Adrenal gland (tissue), 12 donors: ENCODE measurements around the gene ZBTB2. TPM values are rescaled to one million over a fixed set of nuclear protein-coding genes. Genes with fewer than 3 reads are reported as not detected.

ENCODE experiments used
- DNase-seq, 7 donors: peaks; one replicate each; pipeline ENCODE4 v3.0.0-alpha.2; 2019 to 2020
- H3K27ac ChIP-seq, 5 donors: fragments of 200-600 bp; sonication (generic) in 4 of 5; 1 replicate in 3 of 5; 2 replicates in 2 of 5; pipeline versions ENCODE4 v1.5.1 to v1.8.0; 2016 to 2020; ENCODE audit warnings: mild to moderate bottlenecking in 1 of 5
- H3K27me3 ChIP-seq: fragments of 200-600 bp; 2 replicates; pipeline ENCODE4 v1.8.0; 2021
- H3K36me3 ChIP-seq, 2 donors: fragments of 200-600 bp; replicated peaks in 1 of 2; 1 replicate in 1 of 2; 2 replicates in 1 of 2; pipeline versions ENCODE4 v1.5.1 to v1.8.0; 2018 to 2022
- H3K4me1 ChIP-seq, 2 donors: fragments of 200-600 bp; replicated peaks in 1 of 2; 1 replicate in 1 of 2; 2 replicates in 1 of 2; pipeline versions ENCODE4 v1.5.1 to v1.8.0; 2018 to 2021
- H3K4me3 ChIP-seq, 4 donors: fragments of 200-600 bp; sonication (generic) in 3 of 4; one replicate each; pipeline ENCODE4 v1.5.1; 2016 to 2018
- H3K9me3 ChIP-seq, 3 donors: fragments of 200-600 bp; sonication (generic) in 1 of 3; replicated peaks in 1 of 3; 1 replicate in 2 of 3; 2 replicates in 1 of 3; pipeline versions ENCODE4 v1.5.1 to v1.8.0; 2016 to 2021
- CTCF ChIP-seq, 6 experiments: fragments of 450-650 bp in 4 of 6; fragments of 200-600 bp in 2 of 6; sonication (generic) in 1 of 6; IDR thresholded peaks; 1 replicate in 5 of 6; 2 replicates in 1 of 6; pipeline versions ENCODE4 v1.5.1 to v1.8.0; 2016 to 2021; ENCODE audit warnings: antibody characterized with exemption in 6 of 6, mild to moderate bottlenecking in 2 of 6, moderate library complexity in 1 of 6
- POLR2A ChIP-seq, 2 donors: fragments of 450-650 bp; IDR thresholded peaks; one replicate each; pipeline ENCODE4 v1.6.1; 2017; ENCODE audit warnings: antibody characterized with exemption in 2 of 2, mild to moderate bottlenecking in 2 of 2, moderate library complexity in 1 of 2
- WGBS, 4 donors: extraction: QIAGEN DNeasy Blood & Tissue Kit in 2 of 4; methylation state at CpG; one replicate each; pipeline versions ENCODE4 v1.1.5 to v1.1.7; 2013 to 2017; 5-methylcytosine and 5-hydroxymethylcytosine counted together
- intact Hi-C, 2 donors: fragments of 100-400 bp; cut with DNase I; formaldehyde crosslinking; loops; one replicate each; pipeline versions ENCODE4 v1.14.1 to v1.15.0; 2022 to 2023
- polyA plus RNA-seq, 3 donors: library from polyadenylated mRNA; stranded (reverse); fragments of 200-250 nt in 2 of 3; fragments of 350-450 nt in 1 of 3; fragmentation: Illumina TruSeq in 1 of 3; extraction: RNeasy Lipid Tissue Mini Kit (QIAGEN cat#74804) in 1 of 3; gene quantifications; one replicate each; pipeline ENCODE4 v1.2.3, GENCODE V29; 2013 to 2014
- total RNA-seq, 9 donors: library from RNA; depleted of rRNA in 4 of 9; stranded (reverse); fragments of >200 nt in 4 of 9; fragments of 120-200 nt in 1 of 9; fragmentation: NEBNext Ultra II Directional in 1 of 9; extraction: Animal tissue kit (Norgen Biotek cat#: 25700) in 1 of 9; gene quantifications; one replicate each; pipeline versions ENCODE4 v1.1.0 to v1.2.4, GENCODE V29; 2013 to 2023
- donor health status: healthy with polysubstance abuse.
- donor health status: Bipolar disorder and iron deficiency.
- donor health status: DM: yes; HTN: yes; CAD: no.
- donor health status: DM: no; HTN: no; CAD: no.
- donor health status: DM: no; HTN: no; CAD: no.
- donor health status: DM: yes; HTN: yes; CAD: no.

The ZBTB2 gene
- total and polyA plus RNA-seq, 12 donors, result 4.9 to 11.3 (median 8.6) TPM

- peaks cover 0 to 3% of the 10 kb centered on the region in 2 donors for H3K36me3 ChIP-seq
- peaks cover 5 to 18% of the 10 kb centered on the region in 2 donors for H3K4me1 ChIP-seq
- no peak overlapping the region for H3K4me3 ChIP-seq
- TF ChIP-seq POLR2A (IDR thresholded peaks at IDR 0.05) (no peak), CTCF (IDR thresholded peaks at IDR 0.05) (no peak)
- H3K27ac ChIP-seq, result no peak overlapping the region
- intact Hi-C loops, result no loop called here
- no peak for DNase-seq
- H3K27me3 ChIP-seq, result no peaks in the 10 kb centered on the region
- no peaks in the 10 kb centered on the region for H3K9me3 ChIP-seq
Observed at GRCh38 chr6:151437401-151437800, 46.0 kb upstream of the ZBTB2 start.

DNA sequence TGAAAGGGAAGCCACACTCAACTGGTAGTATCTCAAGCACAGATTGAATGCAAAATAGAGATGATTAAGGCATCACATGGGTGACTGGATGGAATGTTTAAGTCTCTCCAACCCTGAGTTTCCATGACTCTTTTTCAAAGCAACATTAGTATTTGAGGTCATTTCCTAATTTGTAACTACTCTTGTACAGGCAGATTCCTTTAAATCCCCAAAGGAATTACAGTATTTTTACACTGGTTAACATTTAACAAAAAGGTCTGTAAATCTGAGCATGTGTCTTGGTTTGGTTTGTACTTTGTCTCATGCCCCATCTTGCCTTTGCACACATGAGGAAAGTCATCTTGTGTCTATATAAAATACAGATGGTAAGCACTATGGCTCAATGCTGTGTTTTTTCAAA is 45.4 kb upstream of the ZBTB2 start:
- no peak overlapping the region for H3K4me3 ChIP-seq
- peaks cover 5 to 18% of the 10 kb centered on the region in 2 donors for H3K4me1 ChIP-seq
- peaks cover 0 to 9% of the 10 kb centered on the region in 2 donors for H3K36me3 ChIP-seq
- H3K27me3 ChIP-seq, result no peaks in the 10 kb centered on the region
- intact Hi-C loops, result no loop called here
- no peak overlapping the region for H3K27ac ChIP-seq
- TF ChIP-seq CTCF (IDR thresholded peaks at IDR 0.05) (no peak), POLR2A (IDR thresholded peaks at IDR 0.05) (no peak)
- H3K9me3 ChIP-seq, result no peaks in the 10 kb centered on the region
- DNase-seq, result no peak

- H3K4me1 ChIP-seq, result peaks cover 5 to 16% of the 10 kb centered on the region in 2 donors
- 67 to 91% (median 80%) methylated on average over 3 of the region's 3 CpGs for WGBS, 4 donors
- H3K4me3 ChIP-seq, result no peak overlapping the region
- no peaks in the 10 kb centered on the region for H3K9me3 ChIP-seq
- intact Hi-C loops, result no loop called here
- TF ChIP-seq CTCF (IDR thresholded peaks at IDR 0.05), result no peak
- TF ChIP-seq POLR2A (IDR thresholded peaks at IDR 0.05), result no peak
- H3K27ac ChIP-seq, result no peak overlapping the region
- peaks cover 0 to 9% of the 10 kb centered on the region in 2 donors for H3K36me3 ChIP-seq
- H3K27me3 ChIP-seq, result no peaks in the 10 kb centered on the region
- no peak for DNase-seq
Observed at GRCh38 chr6:151436300-151436699, 44.9 kb upstream of the ZBTB2 start.

- Histone ChIP-seq H3K27ac (no peak overlapping the region), H3K9me3 (no peaks in the 10 kb centered on the region), H3K27me3 (no peaks in the 10 kb centered on the region), H3K36me3 (peaks cover 0 to 13% of the 10 kb centered on the region in 2 donors), H3K4me3 (no peak overlapping the region), H3K4me1 (peaks cover 0 to 6% of the 10 kb centered on the region in 2 donors)
- no peak for DNase-seq
- WGBS, 4 donors, result 35 to 64% (median 54%) methylated on average over 2 of the region's 2 CpGs
- no peak for TF ChIP-seq CTCF (IDR thresholded peaks at IDR 0.05)
- no peak for TF ChIP-seq POLR2A (IDR thresholded peaks at IDR 0.05)
- intact Hi-C loops, result no loop called here
Observed at GRCh38 chr6:151434369-151434768, 43.0 kb upstream of the ZBTB2 start.
